Measurements from ENCODE around the gene PCSK6. TPM values are rescaled to one million over a fixed set of nuclear protein-coding genes. Genes with fewer than 3 reads are reported as not detected.
A peak's percentile ranks its signal among the peaks of the same experiment; 100 is the strongest.

PCSK6 gene
- total and polyA plus RNA-seq, 2 donors from 2014 or later = 3.8 to 7.3 TPM

GRCh38 chr15:101348015-101348414 lies 141.5 kb downstream of the PCSK6 start:
- H3K27ac ChIP-seq (ENCODE audit: low read depth in 2 of 2, low read length in 2 of 2) = no peak overlapping the region

GRCh38 chr15:101347454-101347853 lies 142.1 kb downstream of the PCSK6 start:
- H3K9me3 ChIP-seq (ENCODE audit: control insufficient read depth in 2 of 3, insufficient read depth in 1 of 3, low read length in 3 of 3) = no peaks in the 10 kb centered on the region
- DNase-seq (peak in 1 of 5 donors; percentile 37), FAIRE-seq (no peak)
- H3K27me3 ChIP-seq (ENCODE audit: control insufficient read depth, insufficient read depth, low read length) = no peaks in the 10 kb centered on the region
- intact Hi-C loops (cut with DNase I) = no loop called here
- no peak for TF ChIP-seq CTCF (IDR thresholded peaks at IDR 0.05; ENCODE audit: borderline replicate concordance, extremely low read depth, insufficient read depth)
- H3K4me3 ChIP-seq (ENCODE audit: low read length in 3 of 3) = no peak overlapping the region
- H3K36me3 ChIP-seq (ENCODE audit: control insufficient read depth in 2 of 3, insufficient read depth in 3 of 3, low read length in 3 of 3) = no peaks in the 10 kb centered on the region
- H3K9ac ChIP-seq (ENCODE audit: low read length in 3 of 3) = no peak overlapping the region
- no peak overlapping the region for H3K27ac ChIP-seq (ENCODE audit: low read depth in 2 of 2, low read length in 2 of 2)
- H3K4me1 ChIP-seq (ENCODE audit: control insufficient read depth in 2 of 3, insufficient read depth in 2 of 3, low read depth in 1 of 3, low read length in 3 of 3) = no peaks in the 10 kb centered on the region

More at GRCh38 chr15:101348015-101348414, 141.5 kb downstream of the PCSK6 start:
- intact Hi-C loops (cut with DNase I) = no loop called here
- TF ChIP-seq CTCF (IDR thresholded peaks at IDR 0.05; ENCODE audit: borderline replicate concordance, extremely low read depth, insufficient read depth) = no peak
- FAIRE-seq (no peak), DNase-seq (peak in 1 of 5 donors; percentile 60)
- Histone ChIP-seq H3K4me1 (ENCODE audit: control insufficient read depth in 2 of 3, insufficient read depth in 2 of 3, low read depth in 1 of 3, low read length in 3 of 3) (no peaks in the 10 kb centered on the region), H3K27me3 (ENCODE audit: control insufficient read depth, insufficient read depth, low read length) (no peaks in the 10 kb centered on the region), H3K4me3 (ENCODE audit: low read length in 3 of 3) (no peak overlapping the region), H3K9me3 (ENCODE audit: control insufficient read depth in 2 of 3, insufficient read depth in 1 of 3, low read length in 3 of 3) (no peaks in the 10 kb centered on the region), H3K9ac (ENCODE audit: low read length in 3 of 3) (no peak overlapping the region), H3K36me3 (ENCODE audit: control insufficient read depth in 2 of 3, insufficient read depth in 3 of 3, low read length in 3 of 3) (no peaks in the 10 kb centered on the region)

- H3K4me3 ChIP-seq (ENCODE audit: low read length in 3 of 3) = no peak overlapping the region
- H3K27me3 ChIP-seq (ENCODE audit: control insufficient read depth, insufficient read depth, low read length) = no peaks in the 10 kb centered on the region
- no peak overlapping the region for H3K27ac ChIP-seq (ENCODE audit: low read depth in 2 of 2, low read length in 2 of 2)
- no peak overlapping the region for H3K9ac ChIP-seq (ENCODE audit: low read length in 3 of 3)
- no peak for FAIRE-seq
- H3K4me1 ChIP-seq (ENCODE audit: control insufficient read depth in 2 of 3, insufficient read depth in 2 of 3, low read depth in 1 of 3, low read length in 3 of 3) = no peaks in the 10 kb centered on the region
- DNase-seq = no peak
- no peaks in the 10 kb centered on the region for H3K36me3 ChIP-seq (ENCODE audit: control insufficient read depth in 2 of 3, insufficient read depth in 3 of 3, low read length in 3 of 3)
- H3K9me3 ChIP-seq (ENCODE audit: control insufficient read depth in 2 of 3, insufficient read depth in 1 of 3, low read length in 3 of 3) = no peaks in the 10 kb centered on the region
- intact Hi-C loops (cut with DNase I) = no loop called here
- TF ChIP-seq CTCF (IDR thresholded peaks at IDR 0.05; ENCODE audit: borderline replicate concordance, extremely low read depth, insufficient read depth) = no peak
These were observed 142.6 kb downstream of the PCSK6 start for GRCh38 chr15:101346928-101347327.

GRCh38 chr15:101342056-101342455 lies 147.5 kb downstream of the PCSK6 start:
- H3K27me3 ChIP-seq (ENCODE audit: control insufficient read depth, insufficient read depth, low read length) = no peaks in the 10 kb centered on the region
- TF ChIP-seq CTCF (IDR thresholded peaks at IDR 0.05; ENCODE audit: borderline replicate concordance, extremely low read depth, insufficient read depth) = no peak
- intact Hi-C loops (cut with DNase I) = no loop called here
- FAIRE-seq = no peak
- H3K4me3 ChIP-seq (ENCODE audit: low read length in 3 of 3) = no peak overlapping the region
- DNase-seq = no peak
- no peaks in the 10 kb centered on the region for H3K9me3 ChIP-seq (ENCODE audit: control insufficient read depth in 2 of 3, insufficient read depth in 1 of 3, low read length in 3 of 3)
- H3K4me1 ChIP-seq (ENCODE audit: control insufficient read depth in 2 of 3, insufficient read depth in 2 of 3, low read depth in 1 of 3, low read length in 3 of 3) = no peaks in the 10 kb centered on the region
- H3K9ac ChIP-seq (ENCODE audit: low read length in 3 of 3) = no peak overlapping the region
- H3K27ac ChIP-seq (ENCODE audit: low read depth in 2 of 2, low read length in 2 of 2) = no peak overlapping the region
- no peaks in the 10 kb centered on the region for H3K36me3 ChIP-seq (ENCODE audit: control insufficient read depth in 2 of 3, insufficient read depth in 3 of 3, low read length in 3 of 3)
